GM12892 (cell line): ENCODE results near the gene NAV2.

Source experiments
- POLR2AphosphoS5 ChIP-seq: IDR thresholded peaks from 2 replicates; pipeline ENCODE4 v1.6.1; 2011; ENCODE audit warnings: low read depth, low read length, control low read depth
- TAF1 ChIP-seq: IDR thresholded peaks from 2 replicates; pipeline ENCODE4 v1.6.1; 2011; ENCODE audit warnings: low read depth, mild to moderate bottlenecking, control low read depth, low read length, borderline replicate concordance

GRCh38 chr11:19768815-19769214, 56.2 kb downstream of the NAV2 start:
- no peak for TF ChIP-seq POLR2AphosphoS5
- TF ChIP-seq TAF1 = no peak
